GM19238 (cell line): Measurements from ENCODE around the gene TMEM212.

Experiments
- DNase-seq: peaks from one replicate; pipeline ENCODE4 v3.0.0; 2011; ENCODE audit warnings: low spot score; ENCODE audit not compliant: insufficient read length

TMEM212 gene

DNA sequence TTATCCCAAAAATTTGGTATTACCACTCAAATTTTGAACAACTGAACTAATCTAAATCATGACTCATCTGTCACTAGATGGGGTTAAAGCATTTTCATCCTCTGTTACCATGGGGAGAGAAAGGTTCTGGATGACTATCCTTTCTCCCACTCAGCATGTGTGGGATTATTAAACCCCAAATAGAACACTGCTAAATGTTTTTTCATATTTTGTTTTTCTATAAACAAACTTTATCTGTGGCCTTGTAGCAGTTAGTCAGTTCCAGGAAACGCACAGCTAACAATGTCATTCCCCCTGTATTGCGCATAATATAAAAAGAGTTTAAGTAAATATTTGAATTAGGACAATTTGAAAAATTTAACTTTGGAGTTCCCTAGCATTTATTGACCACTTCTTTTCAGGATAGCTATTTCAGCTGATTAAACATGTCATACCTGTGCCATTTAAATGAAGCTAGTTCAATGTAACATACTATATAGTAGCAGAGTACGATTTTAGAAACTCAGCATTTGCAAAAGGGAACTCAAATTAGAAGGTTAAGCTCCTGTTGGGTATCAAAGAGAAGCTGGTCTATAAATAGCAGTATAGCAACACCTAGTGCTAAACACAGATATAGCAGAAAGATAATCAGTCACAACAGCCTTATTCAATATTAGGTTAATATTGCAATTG, 9.2 kb upstream of the TMEM212 start:
- DNase-seq: no peak

DNA sequence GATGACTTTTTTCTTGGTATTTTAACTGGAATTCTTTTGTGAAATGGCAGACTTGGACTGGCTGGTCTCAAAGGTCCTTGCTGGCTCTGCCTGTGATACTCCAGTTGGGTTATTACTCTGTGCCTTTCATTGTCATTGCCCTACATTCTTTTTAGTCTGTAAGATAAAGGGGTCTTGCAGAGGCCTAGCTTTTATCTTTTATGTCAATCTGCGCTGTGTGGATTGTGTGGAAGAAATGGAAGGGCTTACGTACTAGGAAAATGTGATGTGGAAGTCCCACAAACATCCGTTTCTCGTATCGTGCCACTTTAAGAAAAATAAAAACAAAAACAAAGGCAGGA, 8.7 kb upstream of the TMEM212 start:
- no peak for DNase-seq

DNA sequence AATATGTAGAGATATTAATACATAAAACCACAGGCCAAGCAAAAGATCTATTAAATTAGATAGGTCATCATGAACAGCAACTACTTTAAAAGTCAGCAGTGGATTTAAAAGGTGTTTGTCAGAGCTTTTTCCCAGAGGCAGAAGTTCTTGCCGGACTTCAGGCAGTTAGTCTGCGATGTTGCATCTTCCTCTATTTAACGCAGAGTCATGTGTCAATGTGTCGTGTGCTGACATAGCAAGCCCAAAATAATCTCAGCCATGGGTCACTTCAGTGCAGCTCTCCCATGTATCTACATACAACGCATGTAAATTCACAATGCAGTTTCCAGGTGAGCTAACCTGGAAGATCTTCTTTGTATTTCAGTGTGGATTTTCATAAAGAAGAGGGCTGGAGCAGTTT, 8.0 kb upstream of the TMEM212 start:
- no peak for DNase-seq

DNA sequence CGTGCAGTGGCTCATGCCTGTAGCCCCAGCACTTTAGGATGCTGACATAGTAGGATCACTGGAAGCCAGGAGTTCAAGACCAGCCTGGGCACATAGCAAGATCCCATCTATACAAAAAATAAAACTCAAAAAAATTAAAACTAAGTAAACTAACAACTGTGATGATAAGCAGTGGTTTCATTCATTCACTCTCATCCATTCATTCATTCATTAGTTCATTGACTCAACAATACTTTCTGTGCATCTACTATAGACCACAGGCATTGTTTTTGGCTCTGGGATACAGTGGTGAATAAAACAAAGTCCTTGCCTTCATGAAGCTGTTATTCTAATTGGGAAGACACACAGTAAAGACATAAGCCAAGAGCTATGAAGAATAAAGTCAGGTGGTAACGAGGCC, 7.5 kb upstream of the TMEM212 start:
- DNase-seq: no peak

DNA sequence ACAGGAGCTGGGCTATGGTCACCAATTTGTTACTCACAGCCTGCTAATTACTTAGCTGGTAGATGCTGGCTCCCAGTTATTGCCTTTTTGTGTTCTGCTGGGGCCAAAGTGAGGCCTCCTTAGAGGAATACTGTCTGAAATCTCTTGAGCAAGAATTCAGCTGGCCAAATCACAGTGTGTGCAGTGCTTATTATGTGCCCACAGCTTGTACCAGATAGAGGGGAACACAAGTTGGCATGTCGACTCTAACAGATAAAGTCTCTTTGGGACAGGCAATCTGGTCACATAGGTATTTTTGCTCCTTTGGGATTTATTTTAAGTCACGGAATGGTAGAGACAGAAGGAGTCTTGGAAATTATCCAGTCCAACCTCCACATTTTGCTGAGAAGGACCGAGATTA, 6.3 kb upstream of the TMEM212 start:
- DNase-seq: no peak

DNA sequence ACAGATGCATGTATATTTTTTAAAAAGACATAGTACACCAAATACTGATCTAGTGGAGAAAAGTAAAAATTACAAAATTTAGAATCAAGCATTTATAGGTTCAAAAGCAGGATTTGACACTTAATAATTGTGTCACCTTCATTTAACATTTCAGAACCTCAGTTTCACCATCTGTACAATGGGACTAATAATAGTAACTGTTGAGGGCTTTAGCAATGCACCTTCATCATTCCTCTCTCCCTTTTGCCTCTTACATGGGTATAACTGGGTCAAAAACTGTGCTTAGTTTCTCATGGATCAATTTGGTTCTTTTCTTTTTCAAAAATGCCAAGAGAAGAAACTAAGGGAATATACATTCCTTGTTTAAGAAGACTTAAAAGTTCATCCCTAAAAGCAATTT, 5.5 kb upstream of the TMEM212 start:
- no peak for DNase-seq

DNA sequence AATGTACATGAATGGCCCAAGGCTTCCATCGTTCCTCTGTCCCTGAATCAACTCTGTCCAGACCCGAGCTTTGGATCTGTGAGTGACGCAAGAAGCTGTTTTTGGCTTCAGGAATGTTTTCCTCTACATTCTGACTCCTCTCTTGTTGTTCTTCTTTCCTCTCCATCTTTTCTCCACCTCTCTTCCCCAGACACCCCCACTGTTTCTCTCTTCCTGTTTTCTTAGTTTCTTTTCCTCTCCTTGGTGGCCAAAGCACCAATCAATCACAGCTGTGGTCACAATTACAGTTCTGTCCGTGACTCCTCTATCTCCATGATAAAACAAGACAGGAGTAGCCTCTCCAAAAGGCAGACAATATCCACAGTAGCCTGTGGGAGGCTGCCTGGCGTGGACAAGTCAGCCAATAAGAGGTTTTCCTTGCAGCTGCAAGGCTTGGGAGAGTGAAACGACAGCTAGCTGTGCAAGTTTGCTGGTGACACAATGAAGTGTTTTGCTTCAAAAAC, 4.9 kb upstream of the TMEM212 start:
- no peak for DNase-seq

DNA sequence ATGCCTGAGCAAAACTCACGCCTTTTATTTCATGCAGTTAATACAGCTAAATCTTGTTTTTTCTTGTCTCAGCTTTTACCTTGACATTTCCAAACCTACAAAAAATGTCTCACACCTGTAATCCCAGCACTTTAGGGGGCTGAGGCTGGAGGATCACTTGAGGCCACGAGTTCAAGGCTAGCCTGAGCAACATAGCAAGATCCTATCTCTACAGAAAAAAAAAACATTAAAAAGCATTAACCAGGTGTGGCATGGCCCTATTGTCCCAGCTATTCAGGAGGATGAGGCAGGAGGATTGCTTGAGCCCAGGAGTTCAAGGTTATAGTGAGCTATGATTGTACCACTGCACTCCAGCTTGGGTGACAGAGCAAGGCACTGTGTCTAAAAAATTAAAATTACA, 3.9 kb upstream of the TMEM212 start:
- no peak for DNase-seq

DNA sequence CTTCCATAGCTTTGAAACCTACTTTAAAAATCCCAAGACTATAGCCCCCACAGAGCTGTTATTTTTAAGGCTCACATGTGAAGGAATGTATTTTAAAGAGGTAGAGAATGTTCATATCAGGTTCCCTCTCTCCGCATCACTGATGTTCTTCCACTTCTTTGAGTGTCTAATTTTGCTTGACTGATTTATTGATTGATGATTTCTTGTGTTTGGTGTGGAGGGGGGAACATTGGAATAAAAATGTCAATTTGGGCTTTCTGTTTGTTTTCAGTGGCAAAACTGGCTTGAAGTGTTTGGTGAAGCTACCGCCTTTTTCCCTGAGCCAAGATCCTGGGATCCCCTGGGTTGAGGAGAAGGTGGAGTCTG, 2.7 kb upstream of the TMEM212 start:
- no peak for DNase-seq

DNA sequence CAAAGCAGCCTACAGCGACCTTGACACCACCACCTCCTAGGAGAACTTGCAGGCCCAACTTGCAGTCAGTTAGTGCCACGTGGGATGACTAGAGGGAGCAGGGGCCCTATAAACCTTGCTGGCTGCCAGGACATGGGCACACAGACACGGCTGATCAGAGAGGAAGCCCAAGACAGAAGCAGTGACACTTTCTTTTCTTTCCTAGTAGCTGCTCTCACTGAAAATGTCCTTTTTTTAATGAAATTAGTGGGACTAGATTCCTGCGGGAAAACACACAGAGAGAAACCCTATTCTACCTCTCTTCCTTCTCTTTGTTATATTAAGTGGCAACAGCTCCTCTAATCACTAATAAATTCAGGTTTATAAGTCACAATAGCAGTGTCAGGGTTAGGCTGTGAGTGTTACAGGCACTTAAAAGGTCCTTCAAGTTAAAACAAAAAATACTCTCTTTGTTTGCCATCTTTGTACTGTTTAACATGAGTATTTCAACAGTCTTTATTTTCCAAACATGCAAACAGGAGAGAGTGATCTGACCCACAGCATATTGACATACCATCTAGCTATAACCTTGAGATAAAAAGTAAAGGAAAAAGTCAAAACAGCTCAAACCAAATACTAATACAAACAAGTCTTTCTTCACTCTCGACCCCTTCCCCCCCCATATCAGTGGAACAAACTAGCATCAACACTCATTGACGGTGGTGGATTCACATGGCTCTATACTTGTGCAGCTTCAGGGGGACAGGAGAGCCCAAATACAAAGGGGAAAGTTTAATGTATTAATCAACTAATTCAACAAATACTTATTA, 2.1 kb upstream of the TMEM212 start:
- no peak for DNase-seq

DNA sequence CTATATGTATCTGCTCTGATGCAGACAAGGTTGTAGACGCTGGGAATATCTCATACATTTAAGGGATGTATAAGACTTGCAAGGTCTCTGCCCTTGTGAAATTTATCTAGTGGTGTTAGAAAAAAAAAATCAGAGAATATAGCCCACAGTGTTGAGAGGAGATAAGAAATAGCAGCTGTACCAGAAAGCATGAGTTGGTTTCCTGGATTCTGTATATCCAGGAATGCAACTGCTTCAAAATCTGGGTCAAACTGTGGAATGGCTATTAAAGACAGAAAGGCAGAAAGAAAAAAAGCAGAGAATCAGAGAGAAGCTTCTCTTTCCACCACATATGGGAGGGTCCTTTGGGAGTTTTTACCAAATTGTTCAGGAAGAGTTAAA, 1.5 kb upstream of the TMEM212 start:
- no peak for DNase-seq

DNA sequence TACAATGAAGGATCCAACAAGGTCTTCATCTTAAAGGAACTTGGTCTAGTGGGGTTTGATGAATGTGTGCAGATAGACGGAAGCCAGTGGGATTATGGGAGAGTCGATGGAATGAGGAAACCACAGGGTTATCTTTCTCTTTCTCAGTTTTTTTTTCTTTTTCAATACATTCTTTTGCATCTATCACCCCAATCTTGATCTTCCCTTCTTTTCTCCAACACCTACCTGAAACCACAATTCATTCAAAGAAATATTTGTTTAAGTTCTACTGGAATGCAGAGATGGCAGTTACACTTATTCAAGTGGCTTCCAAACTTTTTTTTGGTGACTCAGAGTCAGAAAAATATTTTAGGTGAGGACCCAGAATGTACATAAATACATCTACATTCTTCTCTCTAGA, 1.7 kb downstream of the TMEM212 start:
- DNase-seq: no peak

DNA sequence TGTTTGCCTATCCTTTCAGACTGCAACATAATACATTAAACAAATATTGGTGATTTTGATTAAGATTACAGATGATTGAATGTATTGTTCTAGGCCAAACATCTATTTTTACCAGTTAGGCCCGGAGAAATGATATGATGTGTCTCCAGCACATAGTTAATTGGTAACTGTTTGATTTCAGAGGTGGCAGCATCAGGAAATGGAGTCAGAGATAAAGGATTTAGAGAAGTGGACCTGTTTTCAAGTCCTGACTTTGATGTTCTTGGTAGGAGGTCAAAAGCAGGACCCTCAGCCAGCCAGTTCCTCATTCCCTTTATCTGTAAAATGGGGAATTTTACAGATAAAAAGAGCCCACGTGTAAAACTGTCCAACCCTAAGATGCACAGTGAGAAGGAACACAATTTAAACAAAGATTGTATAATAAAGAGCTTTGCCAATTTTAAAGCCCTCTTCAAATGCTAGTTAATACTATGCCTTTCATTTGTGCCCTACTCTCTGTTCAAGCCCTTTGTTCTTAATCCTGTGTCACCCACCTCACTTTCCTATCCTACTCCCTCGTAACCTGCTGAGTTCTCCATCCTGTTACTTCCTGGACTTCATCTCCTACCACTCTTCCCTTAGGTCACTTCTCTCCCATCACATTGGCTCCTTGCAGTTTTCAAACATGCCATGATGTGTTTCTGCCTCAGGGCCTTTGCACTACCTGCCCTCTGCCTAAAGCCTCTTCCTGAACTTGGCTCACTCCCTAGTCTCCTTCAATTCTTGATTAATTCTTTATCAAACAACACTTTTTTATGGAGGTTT, 2.5 kb downstream of the TMEM212 start:
- no peak for DNase-seq

DNA sequence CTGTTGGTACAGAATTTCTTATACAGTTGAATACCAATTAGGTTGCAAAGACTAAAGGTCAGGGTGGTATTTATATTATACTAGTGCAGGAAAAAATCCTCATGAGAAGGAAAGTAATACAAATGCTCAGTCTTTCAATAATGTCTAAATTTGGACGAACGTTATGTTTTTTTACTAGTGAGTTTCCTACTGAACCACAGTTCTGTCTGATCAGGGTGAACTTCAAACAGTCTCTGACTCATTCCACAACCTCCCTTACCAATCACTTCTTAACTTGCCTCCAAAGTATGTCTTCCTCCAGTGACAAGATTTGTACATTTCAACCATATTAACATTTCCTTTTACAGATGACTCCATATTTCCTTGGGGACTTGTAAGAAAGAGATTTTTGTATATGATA, 3.4 kb downstream of the TMEM212 start:
- DNase-seq: peak; percentile 14

DNA sequence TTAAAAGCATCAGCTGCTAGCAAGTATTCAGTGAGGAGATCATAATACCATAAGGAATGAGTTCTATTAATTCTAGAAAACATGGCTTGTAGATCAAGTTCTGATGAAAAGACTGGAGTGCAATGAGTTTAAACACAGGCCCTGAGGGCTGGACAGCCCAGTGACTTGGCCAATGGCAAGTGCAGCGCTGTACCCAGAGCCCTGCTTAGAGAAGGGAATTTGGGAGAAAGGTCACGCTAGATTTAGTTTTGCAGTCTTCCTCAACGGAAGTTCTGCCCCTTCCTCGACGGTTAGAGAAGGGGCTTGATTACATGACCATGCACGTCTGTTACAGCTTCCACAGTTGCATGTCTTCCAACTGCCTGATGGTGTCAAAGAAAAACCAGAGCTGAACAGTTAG, 4.0 kb downstream of the TMEM212 start:
- DNase-seq: no peak

DNA sequence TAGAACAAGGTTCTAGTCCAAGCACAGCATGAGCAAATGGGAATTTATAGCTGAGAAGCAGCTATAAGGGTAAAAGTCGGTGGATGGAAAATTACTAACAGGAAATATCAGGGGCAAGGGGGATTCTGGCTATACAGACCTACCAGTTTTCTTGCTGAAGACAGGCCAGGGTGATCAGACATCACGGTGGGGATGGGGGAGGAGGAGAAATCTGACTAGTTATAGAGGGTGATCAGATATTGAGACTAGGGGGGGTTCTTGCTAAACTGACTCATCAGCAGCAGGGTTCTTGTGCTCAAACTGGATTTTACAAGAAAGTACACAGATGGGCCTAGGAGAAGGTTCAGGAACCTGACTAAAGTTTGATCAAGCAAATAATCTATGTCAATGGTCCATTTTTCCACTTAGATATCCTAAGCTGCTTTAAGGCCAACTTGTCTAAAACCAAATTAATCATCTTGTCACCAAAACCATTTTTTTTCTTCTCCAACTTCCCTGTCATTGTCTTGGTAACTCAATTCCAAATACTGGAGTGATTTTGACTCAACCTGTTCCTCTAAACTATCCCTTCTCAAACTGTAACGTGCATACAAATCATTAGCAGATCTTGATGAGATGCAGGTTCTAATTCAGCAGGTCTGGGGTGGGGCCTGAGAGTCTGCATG, 4.6 kb downstream of the TMEM212 start:
- no peak for DNase-seq

DNA sequence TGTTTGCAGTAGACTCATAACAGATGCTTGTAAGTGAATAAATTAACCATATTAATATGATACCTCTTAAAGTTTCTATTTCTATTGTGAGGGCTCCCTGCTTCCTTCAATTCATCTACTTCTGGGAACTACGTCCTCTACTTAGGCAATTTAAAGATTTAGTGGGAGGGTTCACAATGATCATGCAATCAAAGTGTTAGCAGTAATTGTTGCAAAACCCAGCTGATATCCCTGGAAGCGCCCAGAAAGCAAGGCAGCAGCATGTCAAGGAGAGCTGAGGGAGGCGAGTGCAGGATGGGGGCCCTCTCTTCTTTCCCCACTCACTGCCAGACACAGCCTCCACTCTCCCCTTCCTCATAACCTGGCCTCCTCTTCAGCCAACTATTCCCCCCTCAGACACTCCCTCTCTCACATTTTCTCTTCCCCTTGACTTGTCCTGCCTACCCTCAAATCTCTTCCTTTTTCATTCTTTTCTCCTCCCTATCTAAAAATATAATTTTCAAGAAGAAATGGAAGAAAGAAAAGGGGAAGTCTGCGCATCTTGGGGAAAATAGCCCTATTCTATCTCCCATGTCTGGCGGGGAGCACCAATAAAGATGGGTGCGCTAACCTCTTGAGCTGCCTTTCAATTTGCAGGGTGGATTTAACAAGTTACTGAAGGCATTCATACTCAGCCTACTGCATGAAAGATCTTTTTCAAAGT, 6.6 kb downstream of the TMEM212 start:
- DNase-seq: no peak

DNA sequence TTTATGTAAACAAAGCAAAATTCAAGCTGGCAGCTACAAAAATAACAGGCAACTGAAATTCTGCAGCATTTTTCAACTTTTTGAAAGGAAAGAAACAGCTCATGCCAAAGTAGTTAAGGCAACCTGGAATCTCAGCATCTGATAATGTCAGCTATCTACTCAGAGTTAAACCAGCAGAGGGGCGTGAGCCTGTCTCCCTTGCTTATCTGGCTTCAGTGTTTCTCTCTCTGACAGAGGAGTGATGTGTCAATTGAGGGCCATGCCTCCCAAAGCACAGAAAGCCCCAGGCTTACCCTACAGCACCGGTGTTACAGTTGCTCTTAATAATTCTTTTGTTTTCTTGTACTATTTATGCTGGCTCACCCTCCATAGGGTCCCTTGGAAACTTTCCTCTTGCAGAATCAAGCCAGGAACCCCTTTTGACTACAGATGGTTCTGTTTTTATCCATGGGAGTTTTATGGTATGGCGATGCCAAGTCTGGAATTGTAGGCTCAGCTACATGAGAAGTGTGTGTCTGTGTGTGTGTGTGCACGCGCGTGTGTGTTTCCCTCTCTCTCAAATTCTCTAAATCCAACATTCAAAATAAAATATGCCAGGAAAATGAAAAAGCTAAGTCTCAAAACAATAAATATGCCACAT, 7.3 kb downstream of the TMEM212 start:
- no peak for DNase-seq

DNA sequence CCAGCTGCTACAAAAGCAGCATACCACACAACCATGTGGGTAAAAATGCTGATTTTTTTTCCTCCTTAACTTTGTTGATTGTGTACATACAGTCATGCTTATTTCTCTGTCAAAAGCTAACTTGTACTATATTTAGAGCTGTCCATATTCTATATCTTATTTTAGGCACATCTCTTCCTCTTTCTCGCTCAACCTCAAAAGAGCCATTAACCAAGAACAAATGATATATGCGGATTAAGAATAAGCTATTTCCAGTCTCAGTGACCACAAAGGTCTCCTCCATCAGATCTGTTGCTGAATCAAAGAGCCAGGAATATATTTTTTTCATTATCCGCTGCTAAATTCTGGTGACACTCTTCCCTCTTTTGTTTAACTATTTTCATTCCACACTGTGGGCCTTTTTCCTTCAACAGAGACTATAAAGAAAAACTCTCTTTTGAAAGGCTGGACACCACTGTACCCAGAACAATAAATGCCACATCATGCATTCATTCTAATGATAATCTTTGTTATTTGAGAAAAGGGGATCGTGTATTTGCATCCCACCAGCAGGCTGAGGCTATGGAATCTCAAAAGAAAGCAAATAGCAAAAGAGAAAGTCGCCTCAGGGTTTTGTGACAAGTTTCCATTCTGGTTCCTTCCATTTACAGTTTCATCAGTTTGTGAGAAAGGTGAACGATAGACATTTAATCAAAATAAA, 8.0 kb downstream of the TMEM212 start:
- no peak for DNase-seq

DNA sequence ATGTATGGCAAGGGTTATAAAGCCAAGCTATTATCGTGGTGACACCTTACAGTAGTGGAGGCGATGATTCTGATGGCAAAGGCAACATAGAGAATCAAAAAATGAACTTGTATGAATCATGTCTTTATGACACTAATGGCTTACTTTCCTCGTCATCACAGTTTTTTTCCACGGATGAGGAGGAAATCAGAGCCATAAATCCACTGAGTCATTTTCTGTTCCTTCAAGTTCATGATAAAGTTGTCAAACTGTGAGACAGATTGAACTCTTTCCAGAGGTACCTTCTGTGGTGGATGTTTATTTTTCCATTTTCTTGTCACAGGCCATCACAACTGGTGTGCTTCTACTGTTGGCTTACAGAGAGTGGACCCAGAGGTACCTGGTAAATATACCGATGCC, 8.5 kb downstream of the TMEM212 start:
- DNase-seq: no peak
